GM12878 (cell line): ENCODE measurements around the gene CACNA1G. TPM values are rescaled to one million over a fixed set of nuclear protein-coding genes. Genes with fewer than 3 reads are reported as not detected.

Experiments used
- ATAC-seq: fragments of 200-7000 bp; cut with Tn5 transposase; 3 replicates; pipeline ENCODE4 v1.9.1; 2020; ENCODE audit warnings: mild to moderate bottlenecking, moderate library complexity
- BruUV-seq: library from RNA; stranded (reverse); fragments of 400-500 nt; replicated peaks from 2 replicates; lab custom pipeline; 2021; lab: Mats Ljungman, UMichigan
- CTCF ChIA-PET: fragments of 300-600 bp; sonication (Branson Sonifier 250); formaldehyde crosslinking; extraction: SDS; loops from one replicate; lab custom pipeline; 2021; ENCODE audit warnings: inconsistent platforms; lab: Yijun Ruan, JAX
- POLR2A ChIA-PET: fragments of 350-600 bp; formaldehyde crosslinking; extraction: SDS; loops from one replicate; lab custom pipeline; 2021; ENCODE audit warnings: inconsistent platforms; lab: Charles Lee
- RAD21 ChIA-PET: fragments of 300-600 bp; sonication (Branson Sonifier 250); formaldehyde crosslinking; loops from one replicate; lab custom pipeline; 2023; ENCODE audit warnings: antibody characterized with exemption; ENCODE audit not compliant: unreplicated experiment; lab: Charles Lee
- SMC1A ChIA-PET: fragments of 300-600 bp; sonication (Branson Sonifier 250); formaldehyde crosslinking; loops from one replicate; lab custom pipeline; 2023; ENCODE audit not compliant: unreplicated experiment, uncharacterized antibody; lab: Charles Lee
- DNase-seq: peaks from one replicate; pipeline ENCODE4 v3.0.0-alpha.2; 2011; ENCODE audit warnings: low read depth, low spot score
- FAIRE-seq: peaks from 3 replicates; lab custom pipeline; 2011; peaks lifted over from hg19 to GRCh38; lab: Jason Lieb, UNC
- H2AFZ ChIP-seq: 2 replicates; pipeline ENCODE4 v1.6.0; 2011; ENCODE audit warnings: low read depth, low read length, control low read depth; ENCODE audit not compliant: control insufficient read depth
- H3K27ac ChIP-seq: 2 replicates; pipeline ENCODE4 v1.5.1; 2011; ENCODE audit warnings: control low read depth; ENCODE audit not compliant: control insufficient read depth, insufficient read depth
- H3K27me3 ChIP-seq, 2 experiments: replicated peaks in 1 of 2; 2 replicates each; pipeline versions ENCODE4 v1.6.0 to v1.6.1; 2011; ENCODE audit warnings: low read length in 1 of 2; ENCODE audit not compliant: control insufficient read depth in 2 of 2, insufficient read depth in 2 of 2
- H3K36me3 ChIP-seq, 2 experiments: 2 replicates each; pipeline ENCODE4 v1.5.1; 2011; ENCODE audit warnings: low read length in 1 of 2; ENCODE audit not compliant: control insufficient read depth in 2 of 2, insufficient read depth in 2 of 2
- H3K4me1 ChIP-seq: 2 replicates; pipeline ENCODE4 v1.6.1; 2011; ENCODE audit warnings: mild to moderate bottlenecking, low read length, moderate library complexity, mixed read lengths; ENCODE audit not compliant: control insufficient read depth, insufficient read depth
- H3K4me2 ChIP-seq: 2 replicates; pipeline ENCODE4 v1.6.0; 2011; ENCODE audit warnings: control low read depth; ENCODE audit not compliant: control insufficient read depth, insufficient read depth
- H3K4me3 ChIP-seq: fragments of 200-600 bp; sonication (generic); 2 replicates; pipeline ENCODE4 v1.5.1; 2016
- H3K79me2 ChIP-seq: 2 replicates; pipeline ENCODE4 v1.6.0; 2011; ENCODE audit warnings: low read length; ENCODE audit not compliant: control insufficient read depth, insufficient read depth
- H3K9ac ChIP-seq: 2 replicates; pipeline ENCODE4 v1.8.0; 2011; ENCODE audit warnings: low read length, control low read depth, mixed read lengths; ENCODE audit not compliant: control insufficient read depth, insufficient read depth
- H3K9me3 ChIP-seq: replicated peaks from 3 replicates; pipeline ENCODE4 v1.5.1; 2011; ENCODE audit warnings: mild to moderate bottlenecking, low read length; ENCODE audit not compliant: control insufficient read depth, insufficient read depth
- H4K20me1 ChIP-seq: 2 replicates; pipeline ENCODE4 v1.6.0; 2011; ENCODE audit not compliant: control insufficient read depth, insufficient read depth
- DPF2 ChIP-seq: fragments of 450-650 bp; IDR thresholded peaks from 2 replicates; pipeline ENCODE4 v1.6.1; 2017; ENCODE audit warnings: mild to moderate bottlenecking
- GABPA ChIP-seq: IDR thresholded peaks from 2 replicates; pipeline ENCODE4 v1.6.1; 2014; ENCODE audit warnings: antibody characterized with exemption, low read depth, mild to moderate bottlenecking, inconsistent platforms
- SREBF1 ChIP-seq: IDR thresholded peaks from 2 replicates; pipeline ENCODE4 v1.6.1; 2012; ENCODE audit warnings: mild to moderate bottlenecking, low read length
- TCF7 ChIP-seq: IDR thresholded peaks from 2 replicates; pipeline ENCODE4 v1.6.1; 2014; ENCODE audit warnings: antibody characterized with exemption, borderline replicate concordance
- ZNF274 ChIP-seq: IDR thresholded peaks from one replicate; pipeline ENCODE4 v1.8.0; 2011; ENCODE audit not compliant: insufficient read length, insufficient read depth
- ZSCAN29 ChIP-seq: fragments of 450-650 bp; IDR thresholded peaks from 2 replicates; pipeline ENCODE4 v1.6.1; 2017; ENCODE audit warnings: mild to moderate bottlenecking, moderate library complexity
- WGBS: methylation state at CpG from one replicate; pipeline ENCODE4 v1.1.6; 2016; ENCODE audit warnings: low lambda C conversion rate; ENCODE audit not compliant: insufficient replicate concordance, insufficient coverage; ENCODE audit errors: missing lambda C conversion rate; 5-methylcytosine and 5-hydroxymethylcytosine counted together
- in situ Hi-C: fragments of 300-500 bp; cut with MboI; formaldehyde crosslinking; loops from 9 replicates; pipeline ENCODE4 v1.14.3; 2018; ENCODE audit warnings: mixed read lengths
- intact Hi-C: fragments of 100-400 bp; cut with micrococcal nuclease; formaldehyde crosslinking; loops from one replicate; pipeline ENCODE4 v1.14.2; 2022; ENCODE audit not compliant: unreplicated experiment
- polyA plus RNA-seq, 11 experiments: library from polyadenylated mRNA; depleted of rRNA in 4 of 11; unstranded in 6 of 11; stranded (reverse) in 5 of 11; fragments of >200 nt; fragmentation: Nextera tagmentation in 4 of 11; fragmentation: Illumina TruSeq in 1 of 11; extraction: Ambion mirVana in 4 of 11; extraction: Trizol in 1 of 11; gene quantifications; 1 replicate in 1 of 11; 2 replicates in 10 of 11; pipeline versions ENCODE4 v1.2.1 to v1.2.3, GENCODE V29; 2011 to 2016; ENCODE audit warnings: inconsistent platforms in 2 of 11, missing spikeins in 2 of 11, low read depth in 1 of 11
- total RNA-seq, 4 experiments: library from RNA; depleted of rRNA in 3 of 4; stranded (reverse); fragments of >200 nt in 3 of 4; fragmentation: Illumina TruSeq in 1 of 4; extraction: Trizol in 1 of 4; gene quantifications; 2 replicates each; pipeline versions ENCODE4 v1.2.1 to v1.2.3, GENCODE V29; 2013 to 2021
- TF ChIP-seq, protein P1 (sequence below): IDR thresholded peaks from 2 replicates; pipeline ENCODE4 v1.6.1; 2011; ENCODE audit warnings: low read depth, mild to moderate bottlenecking, low read length, moderate library complexity, borderline replicate concordance; ENCODE audit errors: extremely low read depth

The CACNA1G gene
- total and polyA plus RNA-seq, 10 of the 15 experiments (the other 5 are each of a cell fraction or from before 2014, with no cell fraction given): 0.03 to 0.15 TPM; not detected in 8

DNA sequence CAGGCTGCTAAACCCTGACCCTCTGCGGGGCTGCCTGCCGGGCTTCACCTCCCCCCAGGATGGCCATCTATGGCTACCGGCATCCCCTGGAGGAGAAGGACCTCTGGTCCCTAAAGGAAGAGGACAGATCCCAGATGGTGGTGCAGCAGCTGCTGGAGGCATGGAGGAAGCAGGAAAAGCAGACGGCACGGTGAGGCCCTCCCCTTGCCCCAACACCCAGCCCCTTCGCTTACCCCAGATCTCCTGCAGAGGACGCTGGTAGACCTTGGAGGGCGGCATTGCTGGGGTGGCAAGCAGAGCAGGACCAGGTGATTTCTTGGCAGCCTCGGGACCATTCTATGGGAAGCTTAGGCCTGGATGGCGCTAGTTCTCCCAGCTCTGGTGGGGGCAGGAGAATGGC is 98.7 kb downstream of the CACNA1G start:
- Histone ChIP-seq H3K4me1 (no peaks in the 10 kb centered on the region), H4K20me1 (no peaks in the 10 kb centered on the region), H3K9me3 (no peaks in the 10 kb centered on the region), H3K4me2 (no peak overlapping the region), H2AFZ (no peak overlapping the region), H3K9ac (no peak overlapping the region), H3K36me3 (no peaks in the 10 kb centered on the region), H3K4me3 (no peak overlapping the region), H3K79me2 (no peaks in the 10 kb centered on the region), H3K27me3 (no peaks in the 10 kb centered on the region), H3K27ac (no peak overlapping the region)
- ChIA-PET SMC1A (no interaction called here), CTCF (no interaction called here), POLR2A (no interaction called here), RAD21 (interaction anchor here (0.5 kb wide), 1 partner anchor 176 kb away, joined by 3 read pairs; no protein-coding TSS in a partner anchor)
- BruUV-seq: no TSS peak
- no peak for ATAC-seq
- DNase-seq: no peak
- no peak for FAIRE-seq
- TF ChIP-seq, protein P1, sequence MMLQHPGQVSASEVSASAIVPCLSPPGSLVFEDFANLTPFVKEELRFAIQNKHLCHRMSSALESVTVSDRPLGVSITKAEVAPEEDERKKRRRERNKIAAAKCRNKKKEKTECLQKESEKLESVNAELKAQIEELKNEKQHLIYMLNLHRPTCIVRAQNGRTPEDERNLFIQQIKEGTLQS: no peak
- TF ChIP-seq ZNF274 (no peak), TCF7 (no peak), ZSCAN29 (no peak), GABPA (no peak), SREBF1 (no peak), DPF2 (no peak)
- in situ Hi-C loops (no loop called here), intact Hi-C loops (no loop called here)
- 65% methylated on average over 10 of the region's 10 CpGs for WGBS
